HG02571 (cell line): ENCODE data around the gene VKORC1.
"Not testable (repeated sequence)": the region's sequence is repeated elsewhere in the genome, so short reads cannot be mapped to it uniquely, and the experiment has no call there.

Source experiments
- ATAC-seq: cut with Tn5 transposase; IDR thresholded peaks from one replicate; pipeline ENCODE4 v1.9.1; 2021; ENCODE audit warnings: mild to moderate bottlenecking, moderate library complexity; ENCODE audit not compliant: unreplicated experiment

VKORC1 gene

DNA sequence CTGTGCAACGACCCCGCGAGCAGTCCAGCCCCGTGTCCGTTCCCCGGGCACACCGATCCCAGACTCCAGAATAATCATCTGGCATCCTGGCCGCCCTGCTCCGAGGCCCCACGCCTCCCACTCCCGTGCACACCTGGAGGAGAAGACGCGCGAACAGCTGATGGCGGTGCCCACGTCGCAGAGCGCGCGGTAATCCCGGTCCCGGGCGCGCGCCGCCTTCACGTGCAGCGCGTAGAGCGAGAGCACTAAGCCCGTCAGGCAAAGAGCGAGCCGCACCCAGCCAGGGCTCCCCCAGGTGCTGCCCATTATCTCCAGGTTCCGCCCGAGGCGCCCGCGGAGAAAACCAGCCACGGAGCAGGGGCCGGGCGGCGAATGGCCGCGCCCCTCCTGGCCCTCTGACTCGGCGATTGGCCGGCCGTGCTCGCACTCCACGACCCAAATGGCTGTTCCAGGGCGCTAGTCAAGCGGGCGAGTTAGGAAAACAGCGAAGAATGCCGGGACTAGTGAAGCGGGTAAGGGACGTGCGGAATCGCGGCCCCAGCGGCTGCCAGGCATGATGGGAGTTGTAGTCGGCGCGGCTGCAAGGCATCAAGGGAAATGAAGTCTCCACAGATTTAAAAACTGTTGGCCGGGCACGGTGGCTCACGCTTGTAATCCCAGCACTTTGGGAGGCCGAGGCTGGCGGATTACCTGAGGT is at the start of gene VKORC1:
Gene VKORC1, minus strand, starts transcription at position 374 of the 697 bp plus-strand sequence. Its CDS starts 68 bp downstream, at position 306.
- peak; percentile 79 for ATAC-seq

- ATAC-seq: no peak
Measured at GRCh38 chr16:31143694-31144148, 49.1 kb upstream of the VKORC1 start.

- no peak for ATAC-seq
Measured at GRCh38 chr16:31143011-31143693, 48.6 kb upstream of the VKORC1 start.

DNA sequence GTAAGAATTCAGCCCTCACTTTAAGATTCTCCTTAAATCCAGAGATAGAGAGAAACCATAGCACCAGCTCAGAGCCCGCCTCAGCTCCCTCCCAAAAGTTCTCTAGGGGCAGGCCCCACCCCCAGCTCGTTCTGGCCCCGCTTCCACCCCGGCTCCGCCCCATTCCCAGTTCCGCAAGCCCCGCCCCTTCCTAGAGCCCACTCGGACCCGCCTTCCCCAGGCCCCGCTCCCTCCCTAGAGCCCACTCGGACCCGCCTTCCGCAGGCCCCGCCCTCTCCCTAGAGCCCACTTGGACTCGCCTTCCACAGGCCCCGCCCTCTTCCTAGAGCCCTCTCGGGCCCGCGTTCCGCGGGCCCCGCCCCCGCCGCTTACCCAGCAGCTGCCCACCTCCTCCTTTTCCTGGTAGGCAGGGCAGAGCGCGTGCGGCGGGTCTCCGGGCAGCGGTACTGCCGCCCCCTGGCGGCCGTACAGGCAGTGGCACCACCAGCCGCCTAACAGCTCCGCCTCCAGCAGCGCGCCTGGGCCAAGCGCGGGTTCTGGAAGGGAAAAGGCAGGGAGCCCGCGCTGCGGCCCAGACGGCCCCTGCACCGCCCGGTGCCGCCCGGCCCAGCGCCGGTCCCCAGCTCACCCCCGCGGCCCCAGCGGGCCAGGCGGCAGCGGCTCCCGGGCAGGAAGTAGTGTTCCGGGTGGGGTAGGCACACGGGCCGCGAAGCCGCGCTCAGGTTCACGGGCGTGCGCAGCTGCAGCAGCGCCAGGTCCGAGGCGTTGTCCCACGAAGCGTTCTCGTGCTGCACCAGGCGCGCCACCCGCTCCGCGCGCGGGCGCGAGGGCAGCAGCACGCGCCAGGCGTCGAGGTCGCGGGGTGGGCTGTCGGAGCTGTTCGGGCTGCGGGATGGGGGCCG is 47.8 kb upstream of the VKORC1 start:
- ATAC-seq: peak; percentile 79

GRCh38 chr16:31141489-31142108 is 47.0 kb upstream of the VKORC1 start:
- no peak for ATAC-seq

- not testable (repeated sequence) for ATAC-seq
Measured at GRCh38 chr16:31141071-31141469, 46.5 kb upstream of the VKORC1 start.

GRCh38 chr16:31138621-31139578 is 44.3 kb upstream of the VKORC1 start:
- ATAC-seq: no peak

DNA sequence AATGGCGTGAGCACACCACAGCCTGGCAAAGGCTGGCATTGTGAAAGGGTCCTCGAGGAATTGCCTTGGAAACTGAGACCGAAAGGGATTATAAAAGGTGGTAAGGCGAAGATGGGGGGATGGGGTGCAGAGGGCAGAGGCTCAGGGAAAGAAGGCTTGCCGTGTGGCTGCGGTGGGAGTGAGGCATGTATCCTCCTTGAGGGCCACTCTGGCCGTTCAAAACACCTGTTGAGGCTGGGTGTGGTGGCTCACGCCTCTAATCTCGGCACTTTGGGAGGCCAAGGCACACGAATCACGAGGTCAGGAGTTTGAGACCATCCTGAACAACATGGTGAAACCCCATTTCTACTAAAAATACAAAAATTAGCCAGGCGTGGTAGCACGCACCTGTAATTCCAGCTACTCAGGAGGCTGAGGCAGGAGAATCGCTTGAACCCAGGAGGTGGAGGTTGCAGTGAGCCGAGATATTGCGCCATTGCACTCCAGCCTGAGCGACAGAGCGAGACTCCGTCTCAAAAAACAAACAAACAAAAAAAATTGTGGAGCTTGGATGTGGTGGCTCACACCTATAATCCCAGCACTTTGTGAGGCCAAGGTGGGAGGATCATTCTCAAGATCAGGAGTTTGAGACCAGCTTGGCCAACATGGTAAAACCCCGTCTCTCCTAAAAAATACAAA is 42.4 kb upstream of the VKORC1 start:
- ATAC-seq: not testable (repeated sequence)

DNA sequence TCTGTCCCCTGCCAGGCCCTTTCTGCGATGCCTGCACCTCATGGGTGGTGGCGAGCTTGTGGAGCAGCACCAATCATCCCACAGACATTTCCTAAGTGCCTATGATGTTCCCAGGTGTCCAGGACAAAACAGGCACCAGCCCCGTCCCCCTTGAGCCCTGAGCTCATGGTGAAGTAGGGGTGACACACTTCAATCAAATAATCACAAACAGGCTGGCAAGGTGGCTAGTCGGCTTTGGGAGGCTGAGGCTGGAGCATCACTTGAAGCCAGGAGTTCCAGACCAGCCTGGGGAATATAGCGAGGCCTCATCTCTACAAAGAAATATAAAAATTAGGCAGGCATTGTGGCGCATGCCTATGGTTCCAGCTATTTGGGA is 41.7 kb upstream of the VKORC1 start:
- no peak for ATAC-seq

- ATAC-seq: no peak
Measured at GRCh38 chr16:31135535-31136286, 41.1 kb upstream of the VKORC1 start, which contains the start of gene PRSS8. Gene PRSS8, minus strand, starts transcription at chr16:31135727. Its CDS starts 229 bp downstream, at chr16:31135498.

GRCh38 chr16:31134625-31135534 is 40.3 kb upstream of the VKORC1 start:
- ATAC-seq: no peak

GRCh38 chr16:31134091-31134571 is 39.5 kb upstream of the VKORC1 start:
- no peak for ATAC-seq

- ATAC-seq: no peak
Measured at GRCh38 chr16:31133046-31133501, 38.5 kb upstream of the VKORC1 start.

GRCh38 chr16:31132303-31132979 is 37.8 kb upstream of the VKORC1 start:
- ATAC-seq: no peak

DNA sequence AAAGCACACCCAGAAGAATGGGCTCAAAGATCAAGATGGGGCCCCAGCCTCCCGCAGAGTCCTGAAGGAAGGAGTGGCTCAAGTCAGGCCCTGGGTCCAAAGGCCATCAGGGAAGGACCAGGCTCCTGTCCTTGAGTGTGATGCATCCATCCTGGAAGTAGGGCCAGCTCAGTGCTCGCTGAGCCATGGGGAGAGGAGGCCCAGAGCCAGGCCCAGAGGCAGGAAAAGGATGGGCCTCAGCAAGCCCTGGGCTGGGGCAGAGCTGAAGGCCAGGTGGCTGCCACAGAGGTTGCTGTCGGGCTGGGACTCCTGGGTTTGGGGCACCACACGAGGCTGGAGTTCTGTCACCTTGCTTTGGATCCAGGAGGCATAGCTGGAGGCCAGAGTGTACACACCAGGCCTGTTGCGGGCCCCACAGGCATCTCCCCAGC is 37.3 kb upstream of the VKORC1 start:
- ATAC-seq: no peak

DNA sequence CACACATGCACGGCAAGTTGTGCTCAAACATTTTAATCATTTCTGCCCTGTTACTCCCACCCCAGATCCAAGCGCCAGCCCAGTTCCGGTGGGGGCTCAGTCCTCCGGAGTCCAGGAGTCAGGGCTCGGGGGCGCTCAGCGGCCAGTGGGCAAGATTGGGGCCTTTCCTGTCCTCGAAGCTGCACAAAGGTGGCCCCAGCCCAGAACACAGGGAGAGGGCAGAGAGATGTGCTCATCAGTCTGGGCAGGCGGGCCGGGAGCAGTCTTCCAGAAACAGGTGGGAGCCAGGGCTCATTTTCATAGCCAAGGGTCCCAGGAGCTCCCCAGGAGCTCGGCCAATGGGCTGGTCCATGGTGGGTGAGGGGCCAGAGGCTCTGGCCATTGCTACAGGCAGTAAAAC is 36.8 kb upstream of the VKORC1 start:
- no peak for ATAC-seq
